NCI-H69 (cell line): ENCODE measurements around the gene SEPHS1.
"Not testable (repeated sequence)": the region's sequence is repeated elsewhere in the genome, so short reads cannot be mapped to it uniquely, and the experiment has no call there.

Experiments
- DNase-seq: peaks from one replicate; lab custom pipeline; 2025; lab: John Stamatoyannopoulos, UW

The SEPHS1 gene

GRCh38 chr10:13348216-13349017, at the start of gene SEPHS1:
Gene SEPHS1, minus strand, starts transcription at chr10:13348293. Its CDS starts 3,343 bp downstream, at chr10:13344950.
- peak; percentile 86 for DNase-seq

GRCh38 chr10:13397052-13397451, 49.0 kb upstream of the SEPHS1 start:
- no peak for DNase-seq

GRCh38 chr10:13396369-13396768, 48.3 kb upstream of the SEPHS1 start:
- DNase-seq, result no peak

GRCh38 chr10:13395540-13395939, 47.4 kb upstream of the SEPHS1 start:
- no peak for DNase-seq

GRCh38 chr10:13393640-13394039, 45.5 kb upstream of the SEPHS1 start:
- DNase-seq, result no peak

- no peak for DNase-seq
Observed at GRCh38 chr10:13392701-13393100, 44.6 kb upstream of the SEPHS1 start.

GRCh38 chr10:13390604-13391522, 42.8 kb upstream of the SEPHS1 start:
- DNase-seq, result no peak

GRCh38 chr10:13388478-13389230, 40.6 kb upstream of the SEPHS1 start:
- no peak for DNase-seq

- no peak for DNase-seq
Observed at GRCh38 chr10:13386021-13386420, 37.9 kb upstream of the SEPHS1 start.

GRCh38 chr10:13383399-13383761, 35.3 kb upstream of the SEPHS1 start:
- peak; percentile 7 for DNase-seq

GRCh38 chr10:13382703-13383398, 34.8 kb upstream of the SEPHS1 start:
- DNase-seq, result peak; percentile 24

GRCh38 chr10:13379061-13379460, 31.0 kb upstream of the SEPHS1 start:
- not testable (repeated sequence) for DNase-seq

- DNase-seq, result no peak
Observed at GRCh38 chr10:13376746-13377145, 28.7 kb upstream of the SEPHS1 start.

GRCh38 chr10:13376297-13376696, 28.2 kb upstream of the SEPHS1 start:
- peak; percentile 55 for DNase-seq

- DNase-seq, result no peak
Observed at GRCh38 chr10:13375791-13376190, 27.7 kb upstream of the SEPHS1 start.

GRCh38 chr10:13373644-13374043, 25.6 kb upstream of the SEPHS1 start:
- DNase-seq, result no peak

GRCh38 chr10:13372524-13372923, 24.4 kb upstream of the SEPHS1 start:
- no peak for DNase-seq

GRCh38 chr10:13371897-13372470, 23.9 kb upstream of the SEPHS1 start:
- peak; percentile 70 for DNase-seq

- no peak for DNase-seq
Observed at GRCh38 chr10:13366891-13367290, 18.8 kb upstream of the SEPHS1 start.

- DNase-seq, result no peak
Observed at GRCh38 chr10:13365831-13366230, 17.7 kb upstream of the SEPHS1 start.

- DNase-seq, result no peak
Observed at GRCh38 chr10:13365243-13365642, 17.1 kb upstream of the SEPHS1 start.
